Measurements from ENCODE around the gene LARP1B. TPM values are rescaled to one million over a fixed set of nuclear protein-coding genes. Genes with fewer than 3 reads are reported as not detected.
"Not testable (repeated sequence)": the region's sequence is repeated elsewhere in the genome, so short reads cannot be mapped to it uniquely, and the experiment has no call there.

The LARP1B gene
- total RNA-seq, 1 donor from 2014 or later, result 17.6 TPM

- not testable (repeated sequence) for H2AFZ ChIP-seq (ENCODE audit: low read depth, low read length); H3K9me3 Mint-ChIP-seq (ENCODE audit: unreplicated experiment); H3K4me3 ChIP-seq (ENCODE audit: insufficient read depth, low read depth, low read length); H3K4me1 Mint-ChIP-seq (ENCODE audit: low read depth, unreplicated experiment); H3K27me3 Mint-ChIP-seq (ENCODE audit: low read depth, unreplicated experiment); H3K36me3 Mint-ChIP-seq (ENCODE audit: low read depth, unreplicated experiment); H3K4me2 ChIP-seq (ENCODE audit: low read length); H3K4me1 ChIP-seq (ENCODE audit: insufficient read depth, low read length); H3K9ac ChIP-seq (ENCODE audit: low read length); DNase-seq (ENCODE audit: low read depth); H3K27ac Mint-ChIP-seq (ENCODE audit: unreplicated experiment); H3K4me3 Mint-ChIP-seq (ENCODE audit: unreplicated experiment); H3K27me3 ChIP-seq (ENCODE audit: insufficient read depth, low read length); H3K79me2 ChIP-seq (ENCODE audit: insufficient read depth, low read length); H3K9me3 ChIP-seq (ENCODE audit: insufficient read depth, low read depth, low read length); H3K27ac ChIP-seq (ENCODE audit: low read depth, low read length); H3K36me3 ChIP-seq (ENCODE audit: insufficient read depth, low read length); FAIRE-seq; H4K20me1 ChIP-seq (ENCODE audit: insufficient read depth, low read length)
Observed at GRCh38 chr4:128259889-128260288, 198.8 kb downstream of the LARP1B start.

Other genes with a start within 250 kb of the LARP1B start
- gene PLK4, start 180.4 kb upstream of the LARP1B start, total RNA-seq, result 2.8 and 3.6 TPM in 2 replicates
- 22.2 and 23.0 TPM in 2 replicates for gene MFSD8, start 96.1 kb upstream of the LARP1B start, total RNA-seq
- gene ABHD18, start 95.9 kb upstream of the LARP1B start, total RNA-seq, result 9.2 and 9.5 TPM in 2 replicates
- 158 and 161 TPM in 2 replicates for gene PGRMC2, start 226.5 kb downstream of the LARP1B start, total RNA-seq